ENCODE results near the gene NRL. TPM values are rescaled to one million over a fixed set of nuclear protein-coding genes. Genes with fewer than 3 reads are reported as not detected.

Gene NRL
- total RNA-seq, 1 experiment from 2014 or later: 1.4 TPM

DNA sequence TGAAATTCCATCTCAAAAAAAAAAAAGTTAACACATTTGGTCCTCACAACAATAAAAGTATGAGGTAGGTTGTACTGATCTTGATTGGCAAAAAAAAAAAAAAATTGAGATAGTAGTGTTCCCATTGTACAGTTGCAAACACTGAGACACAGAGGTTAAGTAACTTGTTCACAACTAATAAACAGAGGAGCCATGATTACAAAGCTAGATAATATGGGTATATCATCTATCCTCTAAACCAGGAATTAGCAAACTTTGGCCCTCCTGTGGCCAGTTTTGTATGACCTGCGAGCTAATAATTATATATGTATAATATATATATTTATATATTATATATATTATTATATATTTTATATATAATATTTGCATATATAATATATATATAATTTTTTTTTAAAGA, 19.0 kb upstream of the NRL start:
- H3K27me3 ChIP-seq (ENCODE audit: control insufficient read depth, insufficient read depth, low read length): no peaks in the 10 kb centered on the region
- H3K4me1 ChIP-seq (ENCODE audit: control insufficient read depth, insufficient read depth, low read length): peaks cover 22% of the 10 kb centered on the region
- in situ Hi-C loops (cut with HindIII; ENCODE audit: low pct_unique_long_range_greater_than_20kb, low sequenced_read_pairs): no loop called here
- DNase-seq (ENCODE audit: low read depth, low spot score): no peak
- no peak for ATAC-seq
- H3K36me3 ChIP-seq (ENCODE audit: control insufficient read depth, insufficient read depth, low read length): no peaks in the 10 kb centered on the region; the same call in 1 of the 2 replicates
- no peak overlapping the region for H3K4me3 ChIP-seq (ENCODE audit: low read depth in 2 of 2, low read length in 2 of 2)
- ChIA-PET POLR2A (no interaction called here), CTCF (no interaction called here)
- no peaks in the 10 kb centered on the region for H3K9me3 ChIP-seq (ENCODE audit: control insufficient read depth, insufficient read depth, low read depth, low read length)
- no TSS peak for BruUV-seq (replicated peaks)
- TF ChIP-seq, protein P1, sequence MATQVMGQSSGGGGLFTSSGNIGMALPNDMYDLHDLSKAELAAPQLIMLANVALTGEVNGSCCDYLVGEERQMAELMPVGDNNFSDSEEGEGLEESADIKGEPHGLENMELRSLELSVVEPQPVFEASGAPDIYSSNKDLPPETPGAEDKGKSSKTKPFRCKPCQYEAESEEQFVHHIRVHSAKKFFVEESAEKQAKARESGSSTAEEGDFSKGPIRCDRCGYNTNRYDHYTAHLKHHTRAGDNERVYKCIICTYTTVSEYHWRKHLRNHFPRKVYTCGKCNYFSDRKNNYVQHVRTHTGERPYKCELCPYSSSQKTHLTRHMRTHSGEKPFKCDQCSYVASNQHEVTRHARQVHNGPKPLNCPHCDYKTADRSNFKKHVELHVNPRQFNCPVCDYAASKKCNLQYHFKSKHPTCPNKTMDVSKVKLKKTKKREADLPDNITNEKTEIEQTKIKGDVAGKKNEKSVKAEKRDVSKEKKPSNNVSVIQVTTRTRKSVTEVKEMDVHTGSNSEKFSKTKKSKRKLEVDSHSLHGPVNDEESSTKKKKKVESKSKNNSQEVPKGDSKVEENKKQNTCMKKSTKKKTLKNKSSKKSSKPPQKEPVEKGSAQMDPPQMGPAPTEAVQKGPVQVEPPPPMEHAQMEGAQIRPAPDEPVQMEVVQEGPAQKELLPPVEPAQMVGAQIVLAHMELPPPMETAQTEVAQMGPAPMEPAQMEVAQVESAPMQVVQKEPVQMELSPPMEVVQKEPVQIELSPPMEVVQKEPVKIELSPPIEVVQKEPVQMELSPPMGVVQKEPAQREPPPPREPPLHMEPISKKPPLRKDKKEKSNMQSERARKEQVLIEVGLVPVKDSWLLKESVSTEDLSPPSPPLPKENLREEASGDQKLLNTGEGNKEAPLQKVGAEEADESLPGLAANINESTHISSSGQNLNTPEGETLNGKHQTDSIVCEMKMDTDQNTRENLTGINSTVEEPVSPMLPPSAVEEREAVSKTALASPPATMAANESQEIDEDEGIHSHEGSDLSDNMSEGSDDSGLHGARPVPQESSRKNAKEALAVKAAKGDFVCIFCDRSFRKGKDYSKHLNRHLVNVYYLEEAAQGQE (IDR thresholded peaks at IDR 0.05; ENCODE audit: insufficient read depth in 1 of 2, low read depth in 2 of 2, low read length in 1 of 2): no peak
- TF ChIP-seq POLR2AphosphoS5 (IDR thresholded peaks at IDR 0.05; ENCODE audit: low read depth, low read length): no peak
- TF ChIP-seq, protein P2, sequence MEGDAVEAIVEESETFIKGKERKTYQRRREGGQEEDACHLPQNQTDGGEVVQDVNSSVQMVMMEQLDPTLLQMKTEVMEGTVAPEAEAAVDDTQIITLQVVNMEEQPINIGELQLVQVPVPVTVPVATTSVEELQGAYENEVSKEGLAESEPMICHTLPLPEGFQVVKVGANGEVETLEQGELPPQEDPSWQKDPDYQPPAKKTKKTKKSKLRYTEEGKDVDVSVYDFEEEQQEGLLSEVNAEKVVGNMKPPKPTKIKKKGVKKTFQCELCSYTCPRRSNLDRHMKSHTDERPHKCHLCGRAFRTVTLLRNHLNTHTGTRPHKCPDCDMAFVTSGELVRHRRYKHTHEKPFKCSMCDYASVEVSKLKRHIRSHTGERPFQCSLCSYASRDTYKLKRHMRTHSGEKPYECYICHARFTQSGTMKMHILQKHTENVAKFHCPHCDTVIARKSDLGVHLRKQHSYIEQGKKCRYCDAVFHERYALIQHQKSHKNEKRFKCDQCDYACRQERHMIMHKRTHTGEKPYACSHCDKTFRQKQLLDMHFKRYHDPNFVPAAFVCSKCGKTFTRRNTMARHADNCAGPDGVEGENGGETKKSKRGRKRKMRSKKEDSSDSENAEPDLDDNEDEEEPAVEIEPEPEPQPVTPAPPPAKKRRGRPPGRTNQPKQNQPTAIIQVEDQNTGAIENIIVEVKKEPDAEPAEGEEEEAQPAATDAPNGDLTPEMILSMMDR (IDR thresholded peaks at IDR 0.05): no peak
- TF ChIP-seq TCF7L2 (IDR thresholded peaks at IDR 0.05; ENCODE audit: low read depth, low read length): no peak
- TF ChIP-seq SIN3A (IDR thresholded peaks at IDR 0.05; ENCODE audit: borderline replicate concordance, insufficient read depth, low read depth, low read length): no peak
- intact Hi-C loops (cut with micrococcal nuclease; ENCODE audit: unreplicated experiment): no loop called here
- no peak overlapping the region for H3K27ac ChIP-seq (ENCODE audit: low read length)

DNA sequence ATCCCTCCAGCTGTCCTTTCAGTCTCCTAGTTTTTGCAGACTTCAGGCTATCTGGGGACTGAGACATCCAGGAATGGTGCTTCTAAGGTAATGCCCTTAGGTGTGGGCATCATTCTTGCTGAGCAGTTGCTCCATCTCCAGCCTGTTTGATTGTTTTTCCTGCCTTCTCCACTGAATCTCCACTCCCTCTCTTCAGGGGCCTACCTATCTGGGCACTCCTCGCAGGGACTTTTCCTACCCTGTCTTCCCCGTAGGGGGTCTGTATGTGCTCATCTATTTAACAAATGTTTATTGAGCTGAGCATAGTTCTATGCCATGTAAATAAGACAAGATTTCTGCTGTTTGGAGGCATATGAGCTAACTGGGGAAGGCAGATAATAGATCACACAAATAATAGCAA, 18.2 kb upstream of the NRL start:
- Histone ChIP-seq H3K4me3 (ENCODE audit: low read depth in 2 of 2, low read length in 2 of 2) (no peak overlapping the region), H3K27ac (ENCODE audit: low read length) (no peak overlapping the region), H3K9me3 (ENCODE audit: control insufficient read depth, insufficient read depth, low read depth, low read length) (no peaks in the 10 kb centered on the region), H3K4me1 (ENCODE audit: control insufficient read depth, insufficient read depth, low read length) (peaks cover 15% of the 10 kb centered on the region), H3K36me3 (ENCODE audit: control insufficient read depth, insufficient read depth, low read length) (no peaks in the 10 kb centered on the region; the same call in 1 of the 2 replicates), H3K27me3 (ENCODE audit: control insufficient read depth, insufficient read depth, low read length) (no peaks in the 10 kb centered on the region)
- intact Hi-C loops (cut with micrococcal nuclease; ENCODE audit: unreplicated experiment): no loop called here
- DNase-seq (ENCODE audit: low read depth, low spot score) (no peak), ATAC-seq (no peak)
- POLR2A ChIA-PET: no interaction called here
- TF ChIP-seq, protein P1 (IDR thresholded peaks at IDR 0.05; ENCODE audit: insufficient read depth in 1 of 2, low read depth in 2 of 2, low read length in 1 of 2): no peak
- no peak for TF ChIP-seq TCF7L2 (IDR thresholded peaks at IDR 0.05; ENCODE audit: low read depth, low read length)
- TF ChIP-seq SIN3A (IDR thresholded peaks at IDR 0.05; ENCODE audit: borderline replicate concordance, insufficient read depth, low read depth, low read length): no peak
- no peak for TF ChIP-seq POLR2AphosphoS5 (IDR thresholded peaks at IDR 0.05; ENCODE audit: low read depth, low read length)
- TF ChIP-seq, protein P2 (IDR thresholded peaks at IDR 0.05): no peak
- no TSS peak for BruUV-seq (replicated peaks)
- in situ Hi-C loops (cut with HindIII; ENCODE audit: low pct_unique_long_range_greater_than_20kb, low sequenced_read_pairs): no loop called here
- CTCF ChIA-PET: no interaction called here
